Stimulated activated CD4-positive, alpha-beta T cell treated with anti-CD3 and anti-CD28 coated beads, Interleukin-12 subunit alpha, Interleukin-12 subunit beta, amount 100 ng/mL, for 48 hours (primary cell): Measurements from ENCODE around the gene WNT5A.
A peak's percentile ranks its signal among the peaks of the same experiment; 100 is the strongest.

Experiments used
- DNase-seq, 3 donors: peaks; one replicate each; pipeline ENCODE4 v3.0.0-alpha.2; 2020; ENCODE audit warnings: low read depth in 2 of 3, low spot score in 1 of 3

WNT5A gene

DNA sequence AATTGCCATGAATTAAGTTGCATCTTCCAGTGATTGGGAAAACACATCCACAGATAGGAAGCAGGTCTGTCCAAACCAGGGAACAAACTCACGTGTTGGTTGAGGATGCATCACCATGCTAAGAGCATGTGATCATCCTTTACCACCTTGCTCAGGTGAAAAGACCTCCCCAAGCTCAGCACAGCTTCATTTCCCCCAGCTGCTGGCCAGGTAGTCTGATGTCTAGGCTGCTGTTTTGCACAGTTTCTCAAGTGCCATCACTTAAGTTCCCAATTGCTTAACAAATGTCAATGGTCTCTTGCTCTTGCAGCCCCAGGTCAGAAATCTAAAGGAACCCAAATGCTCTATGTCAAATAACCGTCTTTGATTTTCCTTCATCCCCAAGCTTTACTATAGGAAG, 34.2 kb downstream of the WNT5A start:
- no peak for DNase-seq

GRCh38 chr3:55449527-55449926, 37.6 kb downstream of the WNT5A start:
- DNase-seq: no peak

GRCh38 chr3:55446850-55447249, 40.3 kb downstream of the WNT5A start:
- no peak for DNase-seq

DNA sequence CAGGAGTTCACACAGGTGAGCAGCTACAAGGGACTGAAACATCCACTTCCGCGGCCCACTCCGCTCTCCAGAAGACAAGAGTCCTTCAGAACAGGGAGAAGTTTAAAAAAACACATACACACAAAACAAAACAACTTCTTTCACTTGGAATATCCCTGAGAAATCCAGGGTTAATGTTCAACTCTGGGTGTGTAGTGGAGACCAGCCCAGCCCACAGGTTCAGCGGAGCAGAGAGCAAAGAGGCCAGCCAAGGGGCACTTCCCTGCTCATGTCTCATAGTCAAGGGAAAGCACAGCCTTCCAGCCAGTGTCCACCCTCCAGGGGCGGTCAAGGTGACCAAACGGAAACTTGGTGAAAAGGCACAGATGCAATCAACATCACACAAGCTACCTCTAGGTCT, 41.6 kb downstream of the WNT5A start:
- no peak for DNase-seq

DNA sequence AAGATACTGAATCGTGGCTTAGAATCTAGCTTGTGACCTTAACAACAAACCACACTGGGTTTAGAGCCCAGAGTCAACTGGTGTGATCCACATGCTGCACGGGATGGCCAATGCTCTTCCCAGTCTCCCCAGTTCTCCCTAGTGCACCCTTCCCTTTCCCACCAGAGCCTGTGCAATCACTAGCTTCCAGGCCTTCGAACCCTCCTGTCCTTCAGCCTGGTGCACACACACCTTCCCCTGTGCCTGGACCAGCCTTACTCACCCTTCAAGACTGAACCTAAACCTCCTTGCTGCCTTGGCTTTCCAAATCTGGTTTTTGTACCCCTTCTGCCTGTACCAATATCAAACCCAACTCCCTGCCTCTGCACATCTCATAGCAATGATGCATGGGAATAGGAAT, 43.8 kb downstream of the WNT5A start:
- DNase-seq: no peak

GRCh38 chr3:55442861-55443260, 44.2 kb downstream of the WNT5A start:
- no peak for DNase-seq

- no peak for DNase-seq
Observed at GRCh38 chr3:55441499-55441898, 45.6 kb downstream of the WNT5A start.

DNA sequence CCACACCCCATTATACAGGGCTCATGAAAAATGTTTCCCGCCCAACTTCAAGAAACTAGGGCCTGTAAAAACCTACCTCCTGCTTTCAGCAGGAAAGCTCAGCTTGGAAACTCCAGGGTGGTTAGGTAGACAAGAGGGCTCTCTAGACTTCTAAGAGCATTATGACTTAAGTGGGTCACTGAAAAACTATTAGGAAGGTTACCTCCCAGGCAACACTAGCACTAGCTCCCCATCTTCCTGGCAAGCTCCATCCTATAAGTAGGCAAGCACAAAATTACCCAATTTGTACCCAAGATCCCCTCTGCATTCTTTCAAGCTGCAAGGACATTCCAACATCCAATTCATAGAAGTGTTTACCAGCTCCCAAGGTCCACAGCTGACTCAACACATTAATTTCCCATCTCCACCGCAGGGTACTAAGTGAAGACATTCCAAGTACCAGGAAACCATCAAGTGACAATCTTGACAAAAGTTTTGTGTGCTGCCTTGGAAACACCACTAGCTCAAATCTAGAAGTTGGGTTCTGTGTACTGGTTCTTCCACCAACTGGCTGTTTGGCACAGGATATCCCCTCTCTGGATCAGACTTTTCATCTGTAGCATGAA, 46.9 kb downstream of the WNT5A start:
- DNase-seq: no peak

- no peak for DNase-seq
Observed at GRCh38 chr3:55439657-55440056, 47.4 kb downstream of the WNT5A start.

DNA sequence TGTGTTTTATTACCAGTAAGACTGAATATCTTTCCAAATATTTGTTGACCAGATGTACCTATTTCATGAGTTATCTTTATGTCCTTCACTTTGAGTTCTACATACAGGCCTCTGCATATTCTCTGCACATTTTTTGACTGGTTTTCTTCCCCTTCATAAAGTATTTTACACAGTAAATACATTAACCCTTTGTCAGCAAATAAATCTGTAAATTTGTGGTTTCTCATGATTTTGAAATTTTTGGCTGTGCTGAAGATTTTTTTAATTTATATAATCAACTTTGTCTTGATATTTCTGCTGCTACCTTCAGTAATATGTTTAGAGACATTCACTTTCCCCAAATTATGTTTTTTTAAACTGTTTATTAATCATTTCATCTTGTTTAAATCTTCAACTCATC, 50.5 kb downstream of the WNT5A start:
- DNase-seq: no peak

DNA sequence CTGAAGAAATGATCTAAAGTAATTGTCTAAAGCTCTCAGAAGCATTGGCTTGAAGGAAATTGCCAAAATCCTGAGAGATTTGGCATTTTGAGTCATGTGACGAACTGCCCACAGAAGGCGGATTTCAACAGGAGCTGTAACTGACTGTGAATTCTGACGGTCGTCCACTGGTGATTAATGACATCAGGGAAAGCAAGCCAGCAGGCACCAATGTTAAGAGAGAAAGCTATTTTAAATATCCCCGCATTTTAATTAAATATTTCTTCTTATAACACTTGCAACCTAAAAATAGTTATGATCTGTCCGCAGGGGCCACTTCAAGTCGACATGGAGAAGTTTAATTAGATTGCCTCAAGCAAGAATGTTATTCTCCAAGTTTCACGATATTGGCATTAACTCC, 51.6 kb downstream of the WNT5A start:
- DNase-seq: no peak

- DNase-seq: peak in 1 of 3 donors; percentile 1
Observed at GRCh38 chr3:55434789-55435188, 52.3 kb downstream of the WNT5A start.

- no peak for DNase-seq
Observed at GRCh38 chr3:55431041-55431440, 56.1 kb downstream of the WNT5A start.

- DNase-seq: no peak
Observed at GRCh38 chr3:55427739-55428138, 59.4 kb downstream of the WNT5A start.

GRCh38 chr3:55426486-55426885, 60.6 kb downstream of the WNT5A start:
- DNase-seq: no peak

- no peak for DNase-seq
Observed at GRCh38 chr3:55423782-55424181, 63.3 kb downstream of the WNT5A start.

GRCh38 chr3:55417211-55417610, 69.9 kb downstream of the WNT5A start:
- DNase-seq: no peak

DNA sequence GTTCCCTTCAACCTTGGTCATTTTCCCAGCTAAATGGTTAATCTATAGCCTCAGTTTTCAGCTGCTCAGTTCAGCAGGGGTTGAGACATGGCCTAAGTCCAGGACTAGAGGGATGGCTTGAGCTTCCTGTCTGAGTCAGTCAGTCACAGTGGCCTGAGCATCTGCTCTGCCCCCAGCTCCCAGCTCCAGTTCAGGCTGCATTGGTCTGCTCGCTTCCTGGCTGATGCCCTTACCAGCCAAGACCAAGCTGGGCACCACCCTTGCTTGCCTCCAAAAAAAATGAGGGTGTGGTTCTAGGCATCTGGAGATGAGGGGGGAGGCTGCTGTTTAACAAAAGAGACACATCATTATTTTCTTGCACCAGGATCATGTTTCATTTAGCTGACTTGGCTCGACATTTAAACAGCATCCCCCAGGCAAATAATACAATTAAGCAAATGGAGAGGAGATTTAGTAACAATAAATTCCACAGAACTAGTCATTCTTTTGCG, 70.7 kb downstream of the WNT5A start:
- no peak for DNase-seq
